PC-3 (cell line): ENCODE results near the gene C12orf76. TPM values are rescaled to one million over a fixed set of nuclear protein-coding genes. Genes with fewer than 3 reads are reported as not detected.
A peak's percentile ranks its signal among the peaks of the same experiment; 100 is the strongest.
"Not testable (repeated sequence)": the region's sequence is repeated elsewhere in the genome, so short reads cannot be mapped to it uniquely, and the experiment has no call there.

Experiments
- ATAC-seq: fragments of 200-7000 bp; cut with Tn5 transposase; 2 replicates; pipeline ENCODE4 v1.9.1; 2020; ENCODE audit warnings: mild to moderate bottlenecking, moderate library complexity
- BruUV-seq: library from RNA; stranded (reverse); fragments of 400-500 nt; replicated peaks from 2 replicates; lab custom pipeline; 2021; lab: Mats Ljungman, UMichigan
- CTCF ChIA-PET: fragments of 300-600 bp; sonication (Branson Sonifier 250); formaldehyde crosslinking; loops from one replicate; lab custom pipeline; 2022; ENCODE audit warnings: antibody characterized with exemption; lab: Charles Lee
- POLR2A ChIA-PET: fragments of 300-600 bp; sonication (Branson Sonifier 250); formaldehyde crosslinking; loops from one replicate; lab custom pipeline; 2022; ENCODE audit warnings: antibody characterized with exemption; ENCODE audit not compliant: unreplicated experiment; lab: Charles Lee
- DNase-seq: peaks from one replicate; pipeline ENCODE4 v3.0.0-alpha.2; 2015
- H2AFZ ChIP-seq: fragments of 300-600 bp; sonication (generic); 2 replicates; pipeline ENCODE4 v1.6.0; 2016; ENCODE audit warnings: antibody characterized with exemption, low read length
- H3F3A ChIP-seq: fragments of 300-600 bp; sonication (generic); one replicate; pipeline ENCODE4 v1.6.0; 2017; ENCODE audit warnings: antibody characterized with exemption, low read length, control low read depth, mild to moderate bottlenecking; ENCODE audit not compliant: unreplicated experiment
- H3K27ac ChIP-seq: fragments of 300-600 bp; sonication (generic); 2 replicates; pipeline ENCODE4 v1.5.1; 2016; ENCODE audit warnings: mild to moderate bottlenecking, low read length
- H3K27me3 ChIP-seq: fragments of 300-600 bp; sonication (generic); 2 replicates; pipeline ENCODE4 v1.6.1; 2016; ENCODE audit warnings: low read length, mixed read lengths
- H3K36me3 ChIP-seq: fragments of 300-600 bp; sonication (generic); 2 replicates; pipeline ENCODE4 v1.6.1; 2016; ENCODE audit warnings: low read depth, mixed run types, low read length, mixed read lengths
- H3K4me1 ChIP-seq: fragments of 300-600 bp; sonication (generic); 2 replicates; pipeline ENCODE4 v1.5.1; 2016; ENCODE audit warnings: low read length; ENCODE audit not compliant: insufficient read depth
- H3K4me2 ChIP-seq: fragments of 300-600 bp; sonication (generic); 2 replicates; pipeline ENCODE4 v1.6.0; 2016; ENCODE audit warnings: low read length
- H3K4me3 ChIP-seq: fragments of 300-600 bp; sonication (generic); 2 replicates; pipeline ENCODE4 v1.5.1; 2016; ENCODE audit warnings: mild to moderate bottlenecking, low read length, mixed read lengths
- H3K79me2 ChIP-seq: fragments of 300-600 bp; sonication (generic); 2 replicates; pipeline ENCODE4 v1.6.1; 2017; ENCODE audit warnings: low read length, mixed read lengths
- H3K9ac ChIP-seq: fragments of 300-600 bp; sonication (generic); 2 replicates; pipeline ENCODE4 v1.6.0; 2016; ENCODE audit warnings: mild to moderate bottlenecking, low read length
- H3K9me2 ChIP-seq: fragments of 300-600 bp; sonication (generic); replicated peaks from 2 replicates; pipeline ENCODE4 v1.6.1; 2016; ENCODE audit warnings: mixed run types, low read length, mixed read lengths
- H3K9me3 ChIP-seq: fragments of 300-600 bp; sonication (generic); 2 replicates; pipeline ENCODE4 v1.6.1; 2016; ENCODE audit warnings: low read length, mixed read lengths
- H4K20me1 ChIP-seq: fragments of 300-600 bp; sonication (generic); 2 replicates; pipeline ENCODE4 v1.6.1; 2016; ENCODE audit warnings: low read length, mixed read lengths
- CTCF ChIP-seq: fragments of 300-600 bp; sonication (generic); conservative IDR thresholded peaks from 2 replicates; pipeline ENCODE4 v1.5.1; 2017; ENCODE audit warnings: antibody characterized with exemption, low read depth, mild to moderate bottlenecking, low read length
- EZH2 ChIP-seq: fragments of 300-600 bp; sonication (generic); IDR thresholded peaks from one replicate; pipeline ENCODE4 v1.6.1; 2017; ENCODE audit warnings: antibody characterized with exemption, mild to moderate bottlenecking, low read length; ENCODE audit not compliant: unreplicated experiment
- EZH2phosphoT487 ChIP-seq: fragments of 300-600 bp; sonication (generic); IDR thresholded peaks from 2 replicates; pipeline ENCODE4 v1.6.1; 2018; ENCODE audit warnings: mild to moderate bottlenecking, antibody characterized with exemption, low read length, borderline replicate concordance
- intact Hi-C: fragments of 100-400 bp; cut with micrococcal nuclease; formaldehyde crosslinking; loops from 2 replicates; pipeline ENCODE4 v1.9.0; 2023
- total RNA-seq: library from RNA; depleted of rRNA; stranded (reverse); fragments of >200 nt; gene quantifications from 2 replicates; pipeline ENCODE4 v1.2.3, GENCODE V29; 2014

Gene C12orf76
- total RNA-seq, 1 experiment from 2014 or later: 6.7 TPM

DNA sequence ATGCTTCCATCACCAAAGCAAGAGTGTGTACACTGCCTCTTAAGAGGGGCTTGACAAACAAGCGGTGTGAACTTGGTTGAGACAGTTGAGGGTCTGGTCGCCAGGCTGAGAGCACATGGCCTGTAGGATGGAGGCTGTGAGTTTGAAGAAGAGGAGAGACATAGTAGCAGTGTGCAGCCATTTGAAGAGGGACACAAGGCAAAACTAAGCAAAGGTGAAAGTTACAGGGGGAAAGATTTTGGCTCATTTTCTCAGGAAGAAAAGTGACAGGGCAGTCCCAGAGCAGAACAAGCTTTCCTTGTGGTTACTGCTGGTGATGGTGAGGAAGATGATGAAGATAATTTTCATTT is 11.3 kb upstream of the C12orf76 start:
- Histone ChIP-seq H3K9ac (no peak overlapping the region), H3K27ac (no peak overlapping the region), H3K4me1 (peaks cover 24% of the 10 kb centered on the region), H3K4me2 (no peak overlapping the region), H3K9me2 (no peaks in the 10 kb centered on the region), H3K27me3 (no peaks in the 10 kb centered on the region), H3F3A (peaks cover 5% of the 10 kb centered on the region), H3K9me3 (no peaks in the 10 kb centered on the region), H4K20me1 (no peaks in the 10 kb centered on the region), H2AFZ (no peak overlapping the region), H3K36me3 (no peaks in the 10 kb centered on the region), H3K79me2 (no peaks in the 10 kb centered on the region), H3K4me3 (no peak overlapping the region)
- POLR2A ChIA-PET: no interaction called here
- ATAC-seq (no peak), DNase-seq (no peak)
- no TSS peak for BruUV-seq
- CTCF ChIA-PET: no interaction called here
- TF ChIP-seq EZH2: no peak
- TF ChIP-seq CTCF: no peak
- TF ChIP-seq EZH2phosphoT487: no peak
- intact Hi-C loops: no loop called here

DNA sequence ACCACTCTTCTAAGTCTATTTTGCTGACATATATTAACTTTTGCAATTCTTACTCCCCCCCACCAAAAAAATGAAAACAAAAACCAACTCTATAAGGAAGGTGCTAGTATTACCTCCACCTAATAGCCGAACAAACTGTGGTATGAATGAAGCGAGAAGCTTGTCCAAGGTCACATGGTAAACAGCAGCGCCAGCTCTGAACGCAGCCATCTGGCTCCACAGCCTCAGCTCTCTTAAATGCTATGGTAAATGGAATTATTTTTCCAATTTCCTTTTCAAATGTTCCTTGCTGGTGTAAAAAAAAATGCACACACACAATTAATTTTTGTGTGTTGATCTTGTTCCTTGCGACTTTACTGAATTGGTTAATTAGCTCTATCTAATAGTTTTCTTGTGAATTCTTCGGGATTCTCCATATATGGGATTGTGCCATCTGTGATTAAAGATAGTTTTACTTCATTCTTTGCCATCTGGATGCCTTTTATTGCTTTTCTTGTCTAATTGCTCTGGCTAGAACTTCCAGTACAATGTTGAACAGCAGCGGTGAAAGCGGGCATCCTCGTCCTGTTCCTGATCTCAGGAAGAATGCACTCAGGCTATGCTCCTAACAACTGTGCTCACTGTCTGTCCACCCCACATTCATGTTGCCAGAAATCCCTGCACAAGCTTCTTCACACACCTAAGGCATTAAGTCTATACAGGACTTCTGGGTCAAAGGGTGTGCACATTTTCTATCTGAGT is 10.7 kb upstream of the C12orf76 start:
- Histone ChIP-seq H4K20me1 (no peaks in the 10 kb centered on the region), H3K4me1 (peaks cover 25% of the 10 kb centered on the region), H2AFZ (no peak overlapping the region), H3K36me3 (no peaks in the 10 kb centered on the region), H3K9me2 (no peaks in the 10 kb centered on the region), H3K27ac (no peak overlapping the region), H3K27me3 (no peaks in the 10 kb centered on the region), H3K4me3 (no peak overlapping the region), H3K79me2 (no peaks in the 10 kb centered on the region), H3K4me2 (no peak overlapping the region), H3K9me3 (no peaks in the 10 kb centered on the region), H3F3A (peaks cover 5% of the 10 kb centered on the region), H3K9ac (no peak overlapping the region)
- ATAC-seq: no peak
- BruUV-seq: no TSS peak
- DNase-seq: no peak
- TF ChIP-seq CTCF: no peak
- TF ChIP-seq EZH2phosphoT487: no peak
- TF ChIP-seq EZH2: no peak
- CTCF ChIA-PET: no interaction called here
- intact Hi-C loops: no loop called here
- POLR2A ChIA-PET: no interaction called here

GRCh38 chr12:110056643-110057042 is 8.3 kb upstream of the C12orf76 start:
- H3K4me2 ChIP-seq, H3K9ac ChIP-seq, H3K79me2 ChIP-seq, CTCF ChIA-PET, H4K20me1 ChIP-seq, ATAC-seq, H3K9me2 ChIP-seq, intact Hi-C loops, H3K4me3 ChIP-seq, H3F3A ChIP-seq, DNase-seq, BruUV-seq, H3K36me3 ChIP-seq, POLR2A ChIA-PET, H2AFZ ChIP-seq, H3K27me3 ChIP-seq, H3K9me3 ChIP-seq: not testable (repeated sequence)
- Histone ChIP-seq H3K4me1 (peaks cover 25% of the 10 kb centered on the region), H3K27ac (peak overlapping the region; percentile 80)

GRCh38 chr12:110055375-110056352 is 7.3 kb upstream of the C12orf76 start:
- POLR2A ChIA-PET, H3K9me2 ChIP-seq, H3K27me3 ChIP-seq, BruUV-seq, H3K36me3 ChIP-seq, H3K9ac ChIP-seq, H2AFZ ChIP-seq, intact Hi-C loops, H3F3A ChIP-seq, H3K4me3 ChIP-seq, H3K9me3 ChIP-seq, H4K20me1 ChIP-seq, H3K79me2 ChIP-seq: not testable (repeated sequence)
- peak; percentile 88 for ATAC-seq
- peak overlapping the region; percentile 26; the same call in 1 of the 2 replicates for H3K4me2 ChIP-seq
- CTCF ChIA-PET: interaction anchor here (0.6 kb wide), 2 partner anchors 61 to 491 kb away, joined by 3 to 13 read pairs; no protein-coding TSS in a partner anchor
- peaks cover 24% of the 10 kb centered on the region for H3K4me1 ChIP-seq
- H3K27ac ChIP-seq: peak overlapping the region; percentile 80
- DNase-seq: peak; percentile 94
